Peyer's patch (tissue), 4 donors: ENCODE results near the gene RAB11FIP2. TPM values are rescaled to one million over a fixed set of nuclear protein-coding genes. Genes with fewer than 3 reads are reported as not detected.

Source experiments
- DNase-seq, 3 donors: peaks; one replicate each; pipeline ENCODE4 v3.0.0-alpha.2; 2017 to 2019
- H3K27ac ChIP-seq, 4 donors: fragments of 200-600 bp; sonication (generic); one replicate each; pipeline ENCODE4 v1.5.1; 2016 to 2019
- H3K27me3 ChIP-seq, 2 donors: fragments of 200-600 bp; sonication (generic); one replicate each; pipeline ENCODE4 v1.5.1; 2019
- H3K36me3 ChIP-seq, 3 donors: fragments of 200-600 bp; sonication (generic); one replicate each; pipeline ENCODE4 v1.5.1; 2016 to 2019
- H3K4me1 ChIP-seq, 4 donors: fragments of 200-600 bp; sonication (generic); one replicate each; pipeline ENCODE4 v1.5.1; 2016 to 2019
- H3K4me3 ChIP-seq, 4 donors: fragments of 200-600 bp; sonication (generic); 1 replicate in 3 of 4; 2 replicates in 1 of 4; pipeline ENCODE4 v1.5.1; 2016 to 2019; ENCODE audit warnings: mild to moderate bottlenecking in 1 of 4
- H3K9me3 ChIP-seq, 4 donors: fragments of 200-600 bp; sonication (generic); one replicate each; pipeline ENCODE4 v1.5.1; 2016 to 2019; ENCODE audit warnings: mild to moderate bottlenecking in 1 of 4
- POLR2A ChIP-seq, 2 donors: fragments of 450-650 bp; IDR thresholded peaks; one replicate each; pipeline ENCODE4 v1.5.1; 2017; ENCODE audit warnings: antibody characterized with exemption in 2 of 2, mild to moderate bottlenecking in 2 of 2, moderate library complexity in 2 of 2
- total RNA-seq, 4 donors: library from RNA; depleted of rRNA; stranded (reverse); fragments of >200 nt; gene quantifications; one replicate each; pipeline ENCODE4 v1.1.0, GENCODE V29; 2016
- TF ChIP-seq, protein P1 (sequence below), 6 experiments: fragments of 450-650 bp in 4 of 6; fragments of 200-600 bp in 2 of 6; sonication (generic) in 1 of 6; IDR thresholded peaks; one replicate each; pipeline ENCODE4 v1.5.1; 2017 to 2019; ENCODE audit warnings: antibody characterized with exemption in 6 of 6, mild to moderate bottlenecking in 3 of 6, moderate library complexity in 1 of 6

Gene RAB11FIP2
- total RNA-seq, 4 donors from 2014 or later: 7.4 to 42.9 (median 16.2) TPM

DNA sequence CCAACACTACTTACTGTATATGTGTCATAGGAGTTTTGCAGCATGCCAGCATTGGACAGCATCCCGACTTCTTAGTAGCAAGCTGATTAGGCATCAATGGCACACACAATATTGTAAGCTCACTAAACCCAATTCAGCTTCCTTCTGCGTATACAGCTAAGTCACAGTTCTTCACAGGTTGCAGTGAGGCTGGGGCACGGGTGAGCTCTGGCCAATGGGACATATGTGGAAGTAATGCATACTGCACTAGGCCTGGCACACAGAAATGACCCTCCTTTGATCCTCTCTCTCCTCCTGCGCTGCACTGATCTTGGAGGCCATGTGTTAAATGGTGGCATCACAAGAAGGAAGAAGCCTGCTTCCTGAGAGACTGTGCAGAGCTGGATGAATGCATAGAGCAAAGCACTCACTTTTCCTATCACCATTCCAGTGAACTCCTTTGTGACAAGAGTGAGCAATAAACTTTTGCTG is 11.9 kb downstream of the RAB11FIP2 start:
- Histone ChIP-seq H3K27me3 (no peaks in the 10 kb centered on the region), H3K4me3 (no peak overlapping the region), H3K27ac (no peak overlapping the region), H3K4me1 (no peaks in the 10 kb centered on the region), H3K9me3 (no peaks in the 10 kb centered on the region), H3K36me3 (peaks cover 0 to 8% (median 0%) of the 10 kb centered on the region in 3 donors)
- no peak for TF ChIP-seq POLR2A (IDR thresholded peaks at IDR 0.05)
- TF ChIP-seq, protein P1, sequence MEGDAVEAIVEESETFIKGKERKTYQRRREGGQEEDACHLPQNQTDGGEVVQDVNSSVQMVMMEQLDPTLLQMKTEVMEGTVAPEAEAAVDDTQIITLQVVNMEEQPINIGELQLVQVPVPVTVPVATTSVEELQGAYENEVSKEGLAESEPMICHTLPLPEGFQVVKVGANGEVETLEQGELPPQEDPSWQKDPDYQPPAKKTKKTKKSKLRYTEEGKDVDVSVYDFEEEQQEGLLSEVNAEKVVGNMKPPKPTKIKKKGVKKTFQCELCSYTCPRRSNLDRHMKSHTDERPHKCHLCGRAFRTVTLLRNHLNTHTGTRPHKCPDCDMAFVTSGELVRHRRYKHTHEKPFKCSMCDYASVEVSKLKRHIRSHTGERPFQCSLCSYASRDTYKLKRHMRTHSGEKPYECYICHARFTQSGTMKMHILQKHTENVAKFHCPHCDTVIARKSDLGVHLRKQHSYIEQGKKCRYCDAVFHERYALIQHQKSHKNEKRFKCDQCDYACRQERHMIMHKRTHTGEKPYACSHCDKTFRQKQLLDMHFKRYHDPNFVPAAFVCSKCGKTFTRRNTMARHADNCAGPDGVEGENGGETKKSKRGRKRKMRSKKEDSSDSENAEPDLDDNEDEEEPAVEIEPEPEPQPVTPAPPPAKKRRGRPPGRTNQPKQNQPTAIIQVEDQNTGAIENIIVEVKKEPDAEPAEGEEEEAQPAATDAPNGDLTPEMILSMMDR (IDR thresholded peaks at IDR 0.05): no peak
- no peak for DNase-seq

- no peak for DNase-seq
- TF ChIP-seq, protein P1 (IDR thresholded peaks at IDR 0.05): no peak
- no peak for TF ChIP-seq POLR2A (IDR thresholded peaks at IDR 0.05)
- Histone ChIP-seq H3K4me1 (no peaks in the 10 kb centered on the region), H3K4me3 (no peak overlapping the region), H3K27me3 (no peaks in the 10 kb centered on the region), H3K36me3 (peaks cover 0 to 8% (median 0%) of the 10 kb centered on the region in 3 donors), H3K27ac (no peak overlapping the region), H3K9me3 (no peaks in the 10 kb centered on the region)
Observed at GRCh38 chr10:118033905-118034304, 12.8 kb downstream of the RAB11FIP2 start.

DNA sequence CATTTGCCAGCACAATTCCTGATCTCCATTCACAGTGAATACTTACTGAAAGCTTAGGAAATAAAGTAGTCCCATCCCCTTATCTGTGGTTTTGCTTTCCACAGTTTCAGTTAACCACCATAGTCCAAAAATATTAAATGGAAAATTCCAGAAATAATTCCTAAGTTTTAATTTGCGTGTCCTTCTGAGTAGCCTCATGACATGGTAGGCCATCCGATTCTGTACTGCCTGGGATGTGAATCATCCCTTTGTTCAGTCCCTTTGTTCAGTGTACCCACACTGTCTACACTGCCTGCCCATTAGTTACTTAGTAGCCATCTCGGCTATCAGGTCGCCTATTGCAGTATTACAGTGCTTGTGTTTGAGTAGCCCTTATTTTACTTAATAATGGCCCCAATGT is 14.2 kb downstream of the RAB11FIP2 start:
- no peaks in the 10 kb centered on the region for H3K4me1 ChIP-seq
- H3K9me3 ChIP-seq: no peaks in the 10 kb centered on the region
- H3K36me3 ChIP-seq: peaks cover 0 to 8% (median 0%) of the 10 kb centered on the region in 3 donors
- no peak for TF ChIP-seq POLR2A (IDR thresholded peaks at IDR 0.05)
- TF ChIP-seq, protein P1 (IDR thresholded peaks at IDR 0.05): no peak
- H3K27me3 ChIP-seq: no peaks in the 10 kb centered on the region
- no peak overlapping the region for H3K4me3 ChIP-seq
- H3K27ac ChIP-seq: no peak overlapping the region
- DNase-seq: no peak

DNA sequence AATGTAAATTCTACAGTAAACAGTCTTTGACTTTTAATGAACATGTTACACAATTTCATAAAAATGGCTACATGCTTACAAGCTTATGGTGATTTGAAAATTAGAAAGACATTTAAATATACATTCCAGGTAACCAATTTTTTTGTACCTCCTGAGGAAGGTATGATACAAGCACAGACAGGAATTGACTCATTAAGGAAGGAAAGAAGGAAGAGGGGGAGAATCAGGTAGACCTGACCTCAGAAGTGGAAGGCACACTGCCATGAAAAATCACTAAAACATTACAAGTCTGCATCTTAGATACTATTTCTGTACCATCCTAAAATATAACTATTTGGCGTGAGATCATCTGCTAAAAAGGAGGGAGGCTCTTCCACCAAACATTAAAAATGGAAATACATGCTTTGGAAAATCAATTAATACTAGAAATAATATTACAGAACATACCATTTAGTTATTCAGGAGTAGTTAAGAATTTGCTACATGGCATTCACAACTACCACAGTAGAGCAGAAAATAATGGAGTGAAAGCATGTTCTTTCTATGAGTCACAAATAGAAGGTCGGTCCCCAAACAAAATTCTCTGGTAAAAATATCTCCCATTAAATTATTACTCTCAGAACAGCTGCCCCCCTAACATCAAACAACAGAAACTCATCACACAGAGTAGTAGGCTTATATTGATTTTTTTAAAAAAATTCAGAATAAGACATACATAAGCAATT is 15.2 kb downstream of the RAB11FIP2 start:
- Histone ChIP-seq H3K4me3 (no peak overlapping the region), H3K27me3 (no peaks in the 10 kb centered on the region), H3K27ac (no peak overlapping the region), H3K9me3 (no peaks in the 10 kb centered on the region), H3K36me3 (peaks cover 0 to 8% (median 0%) of the 10 kb centered on the region in 3 donors), H3K4me1 (no peaks in the 10 kb centered on the region)
- no peak for DNase-seq
- TF ChIP-seq, protein P1 (IDR thresholded peaks at IDR 0.05): no peak
- no peak for TF ChIP-seq POLR2A (IDR thresholded peaks at IDR 0.05)

- no peak overlapping the region for H3K27ac ChIP-seq
- no peak for TF ChIP-seq POLR2A (IDR thresholded peaks at IDR 0.05)
- TF ChIP-seq, protein P1 (IDR thresholded peaks at IDR 0.05): no peak
- peaks cover 0 to 7% (median 0%) of the 10 kb centered on the region in 3 donors for H3K36me3 ChIP-seq
- H3K27me3 ChIP-seq: no peaks in the 10 kb centered on the region
- H3K4me1 ChIP-seq: no peaks in the 10 kb centered on the region
- no peaks in the 10 kb centered on the region for H3K9me3 ChIP-seq
- H3K4me3 ChIP-seq: no peak overlapping the region
- no peak for DNase-seq
Observed at GRCh38 chr10:118028619-118029018, 18.1 kb downstream of the RAB11FIP2 start.
